Measurements from ENCODE around the gene EFEMP1.

DNA sequence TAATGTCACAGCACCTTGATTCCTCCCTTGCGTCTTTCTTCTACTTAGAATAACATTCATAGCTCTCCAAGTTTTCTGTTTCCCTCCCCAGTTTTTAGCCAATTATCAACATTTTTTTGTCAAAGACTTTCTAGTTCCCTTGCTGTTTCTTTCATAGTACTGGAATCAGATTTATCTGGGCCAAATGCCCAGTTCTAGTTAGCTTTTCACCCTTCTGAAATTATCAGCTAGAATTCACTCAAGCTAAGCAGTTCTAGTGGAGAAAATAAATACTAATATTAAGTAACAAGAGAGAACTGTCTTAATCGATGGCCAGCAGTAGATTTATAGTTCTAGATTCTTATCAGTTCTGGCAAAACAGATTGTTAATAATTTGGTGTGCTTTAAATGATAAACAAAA is 36.2 kb downstream of the EFEMP1 start:
- TF ChIP-seq GATA2 (IDR thresholded peaks at IDR 0.05; ENCODE audit: low read depth, low read length) (no peak), GATA3 (IDR thresholded peaks at IDR 0.05; ENCODE audit: low read depth, low read length) (no peak)
